ENCODE results near the gene GALK2.

GALK2 gene

GRCh38 chr15:49169880-49170597, at the start of gene GALK2:
Gene GALK2, plus strand, starts transcription at chr15:49170247. Its CDS starts 76 bp downstream, at chr15:49170323.
- peak within 1 kb of the TSS; percentile 89 for H3K4me3 ChIP-seq (replicated peaks; ENCODE audit: low read depth, low read length)
- TF ChIP-seq CTCF (IDR thresholded peaks at IDR 0.05; ENCODE audit: low read length, missing control alignments): no peak
- peak; percentile 85 for DNase-seq (ENCODE audit: low read depth)

- DNase-seq (ENCODE audit: low read depth): no peak
- H3K4me3 ChIP-seq (replicated peaks; ENCODE audit: low read depth, low read length): no peak overlapping the region
- TF ChIP-seq CTCF (IDR thresholded peaks at IDR 0.05; ENCODE audit: low read length, missing control alignments): no peak
Observed at GRCh38 chr15:49120832-49121231, 49.2 kb upstream of the GALK2 start.

GRCh38 chr15:49121901-49122300, 48.1 kb upstream of the GALK2 start:
- DNase-seq (ENCODE audit: low read depth): no peak
- no peak for TF ChIP-seq CTCF (IDR thresholded peaks at IDR 0.05; ENCODE audit: low read length, missing control alignments)
- H3K4me3 ChIP-seq (replicated peaks; ENCODE audit: low read depth, low read length): no peak overlapping the region

- DNase-seq (ENCODE audit: low read depth): no peak
- TF ChIP-seq CTCF (IDR thresholded peaks at IDR 0.05; ENCODE audit: low read length, missing control alignments): no peak
- no peak overlapping the region for H3K4me3 ChIP-seq (replicated peaks; ENCODE audit: low read depth, low read length)
Observed at GRCh38 chr15:49122541-49123062, 47.4 kb upstream of the GALK2 start.

- no peak for TF ChIP-seq CTCF (IDR thresholded peaks at IDR 0.05; ENCODE audit: low read length, missing control alignments)
- DNase-seq (ENCODE audit: low read depth): no peak
- H3K4me3 ChIP-seq (replicated peaks; ENCODE audit: low read depth, low read length): no peak overlapping the region
Observed at GRCh38 chr15:49124371-49124770, 45.7 kb upstream of the GALK2 start.

GRCh38 chr15:49131403-49131802, 38.6 kb upstream of the GALK2 start:
- H3K4me3 ChIP-seq (replicated peaks; ENCODE audit: low read depth, low read length): no peak overlapping the region
- no peak for DNase-seq (ENCODE audit: low read depth)

More at GRCh38 chr15:49131403-49131802, 38.6 kb upstream of the GALK2 start:
- no peak for TF ChIP-seq CTCF (IDR thresholded peaks at IDR 0.05; ENCODE audit: low read length, missing control alignments)

All from fibroblast of pulmonary artery (primary cell).